GM12801 (cell line): ENCODE data around the gene LRRN2.

Experiments used
- TF ChIP-seq, protein P1 (sequence below): IDR thresholded peaks from one replicate; pipeline ENCODE4 v1.5.1; 2011; ENCODE audit warnings: control low read depth; ENCODE audit not compliant: insufficient read length; ENCODE audit errors: extremely low read depth

Gene LRRN2

GRCh38 chr1:204684206-204684570, 1.4 kb downstream of the LRRN2 start:
- TF ChIP-seq, protein P1, sequence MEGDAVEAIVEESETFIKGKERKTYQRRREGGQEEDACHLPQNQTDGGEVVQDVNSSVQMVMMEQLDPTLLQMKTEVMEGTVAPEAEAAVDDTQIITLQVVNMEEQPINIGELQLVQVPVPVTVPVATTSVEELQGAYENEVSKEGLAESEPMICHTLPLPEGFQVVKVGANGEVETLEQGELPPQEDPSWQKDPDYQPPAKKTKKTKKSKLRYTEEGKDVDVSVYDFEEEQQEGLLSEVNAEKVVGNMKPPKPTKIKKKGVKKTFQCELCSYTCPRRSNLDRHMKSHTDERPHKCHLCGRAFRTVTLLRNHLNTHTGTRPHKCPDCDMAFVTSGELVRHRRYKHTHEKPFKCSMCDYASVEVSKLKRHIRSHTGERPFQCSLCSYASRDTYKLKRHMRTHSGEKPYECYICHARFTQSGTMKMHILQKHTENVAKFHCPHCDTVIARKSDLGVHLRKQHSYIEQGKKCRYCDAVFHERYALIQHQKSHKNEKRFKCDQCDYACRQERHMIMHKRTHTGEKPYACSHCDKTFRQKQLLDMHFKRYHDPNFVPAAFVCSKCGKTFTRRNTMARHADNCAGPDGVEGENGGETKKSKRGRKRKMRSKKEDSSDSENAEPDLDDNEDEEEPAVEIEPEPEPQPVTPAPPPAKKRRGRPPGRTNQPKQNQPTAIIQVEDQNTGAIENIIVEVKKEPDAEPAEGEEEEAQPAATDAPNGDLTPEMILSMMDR, result no peak

DNA sequence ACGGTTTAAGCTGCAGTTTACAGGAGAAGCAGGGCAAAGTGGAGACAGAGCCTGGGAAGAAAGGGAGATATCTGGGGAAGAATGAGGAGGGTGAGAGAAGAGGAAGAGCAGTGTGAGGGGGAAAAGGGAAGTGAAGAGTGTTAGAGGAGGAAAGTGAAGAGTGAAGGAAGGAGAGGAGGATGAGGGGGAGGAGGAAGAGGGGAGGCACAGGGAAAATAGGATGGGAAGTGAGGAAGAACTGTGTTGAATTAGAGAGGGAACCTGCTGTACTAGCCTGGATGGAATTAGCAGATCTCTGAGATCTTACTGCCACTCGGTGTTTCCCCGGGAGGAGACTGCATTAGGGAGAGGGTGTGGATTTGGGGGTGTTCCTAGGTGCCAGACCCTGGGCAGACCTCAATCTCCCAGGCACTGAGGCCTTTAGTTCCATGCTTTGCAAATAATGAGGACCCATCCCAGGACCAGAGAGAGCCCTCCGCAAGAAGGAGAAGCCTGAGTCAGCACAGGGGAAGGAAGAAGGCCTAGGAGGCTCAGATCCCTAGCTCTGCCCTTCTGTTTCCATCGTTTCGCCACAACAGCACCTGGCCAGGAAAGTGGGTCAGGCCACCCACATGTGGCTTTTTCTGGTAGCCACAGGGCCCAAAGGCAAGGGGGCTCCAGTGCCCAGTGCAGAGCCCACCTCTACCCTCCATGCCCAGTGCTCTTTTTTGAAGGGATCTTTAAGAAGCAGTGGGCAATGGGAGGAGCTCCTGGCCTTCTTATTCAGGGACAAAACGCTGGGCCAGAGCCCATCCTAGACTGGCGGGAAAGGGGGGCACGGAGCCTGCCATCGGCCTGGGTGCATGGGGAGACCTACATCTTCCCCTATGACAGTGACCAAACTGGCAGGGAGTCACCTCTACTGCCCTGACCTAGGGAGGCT, 2.0 kb downstream of the LRRN2 start:
- TF ChIP-seq, protein P1, result no peak

GRCh38 chr1:204680461-204680860, 5.1 kb downstream of the LRRN2 start:
- TF ChIP-seq, protein P1, result no peak

- TF ChIP-seq, protein P1, result no peak
Observed at GRCh38 chr1:204680051-204680450, 5.5 kb downstream of the LRRN2 start.

DNA sequence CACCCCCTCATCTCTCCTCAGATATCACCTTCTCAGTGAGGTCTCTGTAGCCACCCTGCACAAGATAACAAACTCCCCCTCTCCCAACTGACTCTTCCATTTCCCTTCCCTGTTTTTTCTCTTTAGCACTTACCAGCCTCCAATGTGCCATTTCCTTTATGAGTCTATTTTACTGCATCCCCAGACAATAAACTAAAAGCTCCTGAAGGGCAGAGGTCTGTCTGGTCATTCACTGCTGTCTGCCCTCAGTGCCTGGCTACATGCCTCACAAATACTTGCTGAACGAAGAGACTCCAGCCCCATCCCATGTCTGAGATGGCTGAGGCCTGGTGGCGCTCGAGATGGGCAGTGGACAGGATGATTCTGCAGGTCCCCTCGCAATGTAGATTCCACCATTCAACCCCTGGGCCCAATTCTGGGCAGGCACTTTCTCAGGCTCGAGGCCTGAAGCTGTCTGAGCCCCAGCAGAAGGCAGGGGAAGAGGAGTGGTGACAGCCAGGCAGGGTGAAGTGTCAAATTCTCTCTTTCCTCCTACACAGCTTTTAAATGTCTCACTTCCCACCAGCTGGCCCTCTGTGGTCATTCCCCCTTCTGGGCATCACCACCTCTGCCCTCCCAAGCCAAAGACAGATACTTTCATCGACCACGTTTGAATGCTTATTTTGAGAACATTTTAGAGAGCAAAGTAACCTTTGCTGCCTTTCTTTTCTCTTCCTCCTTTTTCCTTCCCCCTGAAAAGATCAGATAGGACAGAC, 6.6 kb downstream of the LRRN2 start:
- TF ChIP-seq, protein P1, result no peak

DNA sequence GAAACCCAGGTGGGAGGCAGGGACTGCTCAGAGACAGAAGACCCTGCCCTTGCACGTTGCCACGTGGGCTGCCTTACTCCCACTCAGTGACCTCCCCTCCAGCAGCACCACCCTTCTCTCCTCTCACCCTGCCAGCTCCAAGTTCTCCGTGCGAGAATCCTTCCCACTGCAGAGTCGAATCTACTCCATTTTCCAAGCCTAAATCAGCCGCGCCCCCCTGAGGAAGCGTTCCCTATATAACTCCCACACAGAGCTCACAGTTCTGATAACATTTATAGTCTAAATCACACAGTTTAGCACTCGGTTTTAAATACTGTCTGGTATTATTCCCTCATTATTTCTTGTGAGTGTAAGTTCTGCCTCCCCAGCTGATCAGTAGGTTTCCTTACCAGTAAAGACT, 7.7 kb downstream of the LRRN2 start:
- TF ChIP-seq, protein P1, result no peak

GRCh38 chr1:204676043-204676442, 9.5 kb downstream of the LRRN2 start:
- TF ChIP-seq, protein P1, result no peak
